Testis (tissue), 2 donors: ENCODE measurements around the gene MDH1B.

Experiments used
- CTCF ChIP-seq, 3 experiments: fragments of 450-650 bp in 2 of 3; fragments of 200-600 bp in 1 of 3; sonication (generic) in 1 of 3; IDR thresholded peaks; one replicate each; pipeline ENCODE4 v1.5.1; 2016 to 2019; ENCODE audit warnings: antibody characterized with exemption in 3 of 3, mild to moderate bottlenecking in 2 of 3, moderate library complexity in 1 of 3
- POLR2A ChIP-seq: fragments of 450-650 bp; IDR thresholded peaks from one replicate; pipeline ENCODE4 v1.6.1; 2017; ENCODE audit warnings: antibody characterized with exemption, mild to moderate bottlenecking, moderate library complexity

GRCh38 chr2:206736935-206737334 lies 28.2 kb downstream of the MDH1B start:
- TF ChIP-seq CTCF (IDR thresholded peaks at IDR 0.05) (no peak), POLR2A (no peak)
